HG03575 (cell line): Measurements from ENCODE around the gene FOXP2.

Experiments
- ATAC-seq: cut with Tn5 transposase; IDR thresholded peaks from one replicate; pipeline ENCODE4 v1.9.1; 2021; ENCODE audit not compliant: unreplicated experiment, insufficient number of reproducible peaks, low FRiP score; ENCODE audit errors: extremely low read depth

Gene FOXP2

DNA sequence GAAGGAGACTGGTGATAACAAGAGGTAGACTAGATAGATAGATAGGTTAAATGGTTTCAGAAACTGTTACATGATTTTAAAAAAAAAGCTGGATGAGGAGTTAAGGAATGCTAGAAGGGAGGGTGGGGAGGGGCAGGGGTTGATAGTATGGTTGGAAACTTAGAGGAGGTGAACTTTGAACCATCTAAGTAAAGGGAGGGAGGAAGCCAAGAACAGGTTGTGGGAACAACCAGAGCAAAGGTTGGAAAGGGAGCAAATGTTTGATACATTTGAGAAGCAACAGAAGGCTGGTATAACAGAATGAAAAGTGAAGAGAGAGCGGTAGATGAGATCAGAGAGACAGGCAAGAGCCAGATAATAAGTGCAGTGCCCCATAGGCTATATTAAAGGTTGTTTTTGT lies 224.8 kb downstream of the FOXP2 start:
- ATAC-seq, result no peak

- ATAC-seq, result no peak
Observed at GRCh38 chr7:114644455-114644854, 229.8 kb downstream of the FOXP2 start.

DNA sequence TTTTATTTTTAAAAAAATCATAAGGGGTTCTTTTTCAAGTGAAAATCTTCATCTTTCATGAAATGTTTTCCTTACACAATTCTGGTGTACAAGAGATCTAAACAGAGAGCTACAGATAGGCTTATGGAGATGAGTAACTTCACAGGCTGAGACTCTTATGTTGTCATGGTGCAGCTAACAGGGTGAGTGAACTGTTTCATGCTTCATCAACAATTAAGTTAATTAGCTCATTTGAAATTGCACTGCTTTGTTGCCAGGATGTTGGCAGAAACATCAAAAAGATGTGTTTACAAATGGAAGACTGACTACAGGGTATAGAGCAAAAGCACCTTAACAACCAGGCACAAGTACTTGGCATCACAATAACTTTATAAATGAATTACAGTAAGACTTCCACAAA lies 230.8 kb downstream of the FOXP2 start:
- no peak for ATAC-seq

GRCh38 chr7:114647518-114647917 lies 232.9 kb downstream of the FOXP2 start:
- ATAC-seq, result no peak

- ATAC-seq, result no peak
Observed at GRCh38 chr7:114648117-114648516, 233.5 kb downstream of the FOXP2 start.

GRCh38 chr7:114648680-114649079 lies 234.1 kb downstream of the FOXP2 start:
- ATAC-seq, result no peak

DNA sequence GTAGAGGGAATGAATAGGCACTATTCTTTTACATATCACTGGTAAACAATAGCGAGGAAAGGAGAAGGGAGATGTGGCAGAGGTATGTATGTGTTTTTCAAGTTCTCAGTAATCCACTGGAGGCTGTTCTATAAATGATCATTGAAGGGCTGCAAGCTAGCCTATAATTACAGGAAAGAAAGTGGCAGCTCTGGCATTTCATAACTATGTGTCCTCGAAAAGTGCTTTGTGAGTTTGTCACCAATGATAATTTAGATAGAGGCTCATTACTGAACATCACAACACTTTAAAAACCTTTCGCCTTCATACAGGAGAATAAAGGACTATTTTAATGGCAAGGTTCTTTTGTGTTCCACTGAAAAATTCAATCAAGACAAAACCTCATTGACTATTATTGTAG lies 235.1 kb downstream of the FOXP2 start:
- ATAC-seq, result no peak

GRCh38 chr7:114650491-114650890 lies 235.9 kb downstream of the FOXP2 start:
- ATAC-seq, result no peak

DNA sequence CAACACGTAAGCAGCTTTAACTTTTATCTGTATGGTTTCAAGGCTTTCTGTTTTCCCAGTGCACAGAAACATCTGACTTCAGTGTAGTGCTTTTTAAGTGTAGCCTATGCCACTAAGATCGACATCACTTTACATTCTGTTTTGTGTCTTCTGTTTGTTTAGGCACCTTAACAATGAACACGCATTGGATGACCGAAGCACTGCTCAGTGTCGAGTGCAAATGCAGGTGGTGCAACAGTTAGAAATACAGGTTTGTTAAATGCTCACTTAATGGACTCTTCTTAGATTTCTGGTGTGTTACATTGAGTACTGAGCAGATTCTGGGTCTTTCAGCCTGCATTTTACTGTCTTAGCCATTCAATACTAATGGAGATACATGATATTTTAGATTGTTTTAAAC lies 237.4 kb downstream of the FOXP2 start:
- no peak for ATAC-seq

GRCh38 chr7:114653364-114654088 lies 238.9 kb downstream of the FOXP2 start:
- no peak for ATAC-seq

GRCh38 chr7:114656466-114656865 lies 241.9 kb downstream of the FOXP2 start:
- ATAC-seq, result no peak

GRCh38 chr7:114657279-114657678 lies 242.7 kb downstream of the FOXP2 start:
- ATAC-seq, result no peak

DNA sequence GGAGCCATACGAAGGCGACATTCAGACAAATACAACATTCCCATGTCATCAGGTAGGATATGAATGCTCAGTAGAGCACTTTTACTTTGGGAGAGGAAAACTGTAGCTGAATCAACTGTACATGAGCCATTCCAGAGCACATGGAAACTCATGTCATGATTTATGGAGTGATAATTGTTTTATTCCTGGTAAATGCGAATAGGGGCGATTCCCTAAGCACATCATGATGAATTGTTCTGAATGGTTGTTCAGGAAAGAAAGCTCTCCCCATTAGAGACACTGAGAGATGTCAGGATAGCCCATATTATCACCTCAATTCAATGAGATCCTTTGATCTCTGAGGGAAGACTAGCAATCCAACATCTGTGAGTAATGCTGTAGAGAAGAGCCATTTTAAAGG lies 243.6 kb downstream of the FOXP2 start:
- no peak for ATAC-seq

DNA sequence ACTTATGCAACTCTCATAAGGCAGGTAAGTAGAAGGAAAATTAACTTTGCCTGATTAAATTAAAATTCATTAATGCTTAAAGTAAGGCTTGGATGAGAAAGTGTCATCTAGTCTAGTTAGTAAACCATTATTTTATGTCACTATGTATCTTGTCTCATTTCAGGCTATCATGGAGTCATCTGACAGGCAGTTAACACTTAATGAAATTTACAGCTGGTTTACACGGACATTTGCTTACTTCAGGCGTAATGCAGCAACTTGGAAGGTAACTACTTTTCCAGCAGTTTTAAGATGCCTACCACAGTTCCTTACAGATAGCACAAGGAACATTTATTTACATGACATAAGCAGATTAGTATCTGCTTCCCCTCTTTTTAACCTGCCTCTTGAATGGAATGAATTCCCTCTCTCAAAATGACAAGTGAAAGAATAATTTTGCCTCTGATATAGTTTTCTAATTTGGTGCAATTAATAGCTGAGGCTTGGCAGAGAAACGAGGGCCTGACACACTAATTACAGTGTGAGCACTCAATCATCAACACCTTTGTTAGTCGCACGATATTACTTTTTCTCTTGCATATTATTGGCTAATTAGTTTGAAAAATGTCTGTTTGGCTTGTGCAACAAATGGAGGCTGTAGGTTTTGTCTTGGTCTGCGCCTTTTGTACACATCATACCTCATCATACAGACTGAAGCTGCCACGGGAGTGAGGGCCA lies 245.0 kb downstream of the FOXP2 start:
- no peak for ATAC-seq

GRCh38 chr7:114660126-114660486 lies 245.5 kb downstream of the FOXP2 start:
- ATAC-seq, result no peak

- no peak for ATAC-seq
Observed at GRCh38 chr7:114660753-114661152, 246.1 kb downstream of the FOXP2 start.

GRCh38 chr7:114662002-114662677 lies 247.5 kb downstream of the FOXP2 start:
- ATAC-seq, result no peak

DNA sequence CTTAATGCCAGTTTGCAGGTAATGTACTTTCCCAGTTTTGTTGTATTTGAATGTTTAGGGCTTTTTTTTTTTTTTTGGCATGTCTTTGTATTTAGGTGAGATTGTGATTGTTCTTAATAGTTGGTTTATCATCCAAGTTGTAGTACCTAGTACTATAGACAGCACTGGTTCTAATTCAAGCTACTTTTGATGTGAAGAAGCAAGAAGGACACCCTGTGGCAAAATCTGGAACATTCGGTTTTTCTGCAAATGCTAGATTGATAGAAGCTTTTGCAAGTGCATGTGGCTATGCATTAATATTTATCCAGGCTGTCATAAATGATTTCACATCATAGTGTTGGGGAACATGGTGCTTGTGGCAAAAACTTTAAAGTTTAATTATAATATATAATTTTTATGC lies 248.9 kb downstream of the FOXP2 start:
- no peak for ATAC-seq

- no peak for ATAC-seq
Observed at GRCh38 chr7:114670676-114671075, 256.1 kb downstream of the FOXP2 start.

GRCh38 chr7:114671563-114672123 lies 257.0 kb downstream of the FOXP2 start:
- ATAC-seq, result no peak
